MM.1S (cell line): ENCODE data around the gene BAIAP3.

Source experiments
- CTCF ChIP-seq: fragments of 300-600 bp; sonication (generic); IDR thresholded peaks from 2 replicates; pipeline ENCODE4 v1.5.1; 2016; ENCODE audit warnings: antibody characterized with exemption, low read length, mixed read lengths
- EZH2 ChIP-seq: fragments of 300-600 bp; sonication (generic); optimal IDR thresholded peaks from 2 replicates; pipeline ENCODE3; 2017; ENCODE audit warnings: low read depth, mild to moderate bottlenecking, antibody characterized with exemption, low read length, mixed read lengths

- TF ChIP-seq CTCF (no peak), EZH2 (no peak)
Observed at GRCh38 chr16:1295465-1295864, 38.0 kb upstream of the BAIAP3 start.
